Activated CD4-positive, alpha-beta T cell treated with anti-CD3 and anti-CD28 coated beads, Interleukin-2, Interleukin-4, amounts not matched to agents 100 ng/mL and 50 ng/mL, durations not matched to agents 16 hours and 8 hours (primary cell): ENCODE measurements around the gene ZCCHC4.

Experiments used
- DNase-seq: peaks from one replicate; pipeline ENCODE4 v3.0.0-alpha.2; 2020; ENCODE audit warnings: low spot score

The ZCCHC4 gene

DNA sequence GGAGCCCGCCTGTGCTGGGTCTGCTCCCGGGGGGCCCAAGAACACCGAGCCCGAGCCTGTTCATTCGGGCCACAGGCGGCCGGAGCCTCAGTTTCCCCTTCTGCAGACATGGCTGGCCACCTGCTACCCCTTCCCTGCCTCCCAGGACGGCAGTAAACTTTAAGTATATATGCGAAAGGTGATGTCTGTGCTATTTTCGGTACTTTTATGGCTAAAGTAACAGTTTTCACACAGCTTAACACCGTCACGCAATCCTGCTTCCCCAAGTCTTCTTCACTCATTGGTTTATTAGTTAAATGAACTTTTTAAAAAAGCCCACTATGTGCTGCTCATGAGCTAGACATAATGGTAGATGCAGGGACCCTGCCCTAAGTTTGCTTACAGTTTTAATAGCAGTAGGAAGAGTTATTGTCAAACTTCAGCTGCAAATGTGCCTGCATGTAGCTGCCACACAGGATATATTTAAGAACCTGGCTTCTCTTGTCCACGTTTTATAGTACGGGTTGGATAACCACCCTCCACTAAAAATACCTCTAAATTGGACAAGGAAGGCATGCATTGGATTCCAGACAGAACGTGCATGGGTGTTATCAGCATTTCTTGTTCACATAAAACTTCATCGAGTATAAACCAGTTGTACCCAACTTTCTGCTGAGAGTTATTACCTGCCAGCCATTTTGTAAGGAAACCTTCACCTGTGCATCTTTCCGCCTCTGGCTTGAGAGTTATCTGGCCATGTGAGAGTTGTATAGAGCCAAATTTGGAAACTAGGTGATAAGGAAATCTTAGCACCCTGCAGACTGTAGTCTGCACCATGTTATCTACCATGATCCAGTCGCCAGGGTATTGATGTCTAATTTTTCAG lies 65.2 kb downstream of the ZCCHC4 start:
- no peak for DNase-seq

DNA sequence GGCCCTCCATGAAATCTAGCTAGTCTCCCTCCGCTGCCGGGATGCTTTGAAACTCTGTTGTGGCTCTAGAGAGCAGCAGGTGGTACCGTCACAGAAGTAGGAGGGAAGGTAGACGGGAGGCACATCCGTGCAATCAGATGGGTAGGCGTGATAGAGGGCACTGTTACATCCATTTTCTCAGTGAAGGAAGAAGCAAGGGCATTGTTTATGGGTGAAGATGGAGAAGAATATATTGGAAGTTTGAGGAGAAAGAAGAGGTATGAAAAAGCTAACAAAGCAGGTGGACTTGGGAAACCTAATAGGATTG lies 65.8 kb downstream of the ZCCHC4 start:
- no peak for DNase-seq

DNA sequence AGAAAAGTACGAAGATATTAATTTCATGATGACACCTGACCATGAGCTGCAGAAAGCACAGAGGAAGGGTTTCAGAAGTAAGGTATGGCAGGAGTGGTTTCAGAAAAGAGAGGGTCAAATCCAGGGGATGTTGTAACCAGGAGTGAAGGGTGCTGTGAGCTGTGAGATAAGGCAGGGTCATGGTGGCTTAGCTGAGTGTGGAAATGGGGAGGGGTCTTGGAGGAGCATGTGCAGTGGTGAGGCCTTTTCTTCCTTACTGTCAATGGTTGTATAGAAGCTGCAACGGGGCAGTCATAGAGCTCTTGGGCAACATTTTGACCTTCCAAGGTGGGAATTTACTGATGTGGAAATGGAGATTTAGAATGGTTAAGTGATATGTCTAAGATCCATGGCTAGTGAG lies 67.0 kb downstream of the ZCCHC4 start:
- DNase-seq, result no peak

DNA sequence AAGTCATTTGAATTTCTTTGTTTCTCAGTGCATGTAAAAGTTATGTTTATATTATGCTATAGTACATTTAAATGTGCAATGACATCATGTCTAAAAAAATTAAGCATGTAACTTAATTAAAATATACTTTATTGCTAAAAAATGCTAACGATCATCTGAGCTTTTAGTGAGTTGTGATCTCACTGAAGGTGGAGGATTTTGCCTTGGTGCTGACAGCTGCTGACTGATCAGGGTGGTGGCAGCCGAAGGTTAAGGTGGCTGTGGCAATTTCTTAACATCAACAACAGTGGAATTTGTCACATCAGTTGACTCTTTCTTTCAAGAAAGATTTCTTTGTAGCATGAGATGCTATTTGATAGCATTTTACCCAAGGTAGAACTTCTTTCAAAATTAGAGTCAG lies 71.1 kb downstream of the ZCCHC4 start:
- DNase-seq, result no peak

DNA sequence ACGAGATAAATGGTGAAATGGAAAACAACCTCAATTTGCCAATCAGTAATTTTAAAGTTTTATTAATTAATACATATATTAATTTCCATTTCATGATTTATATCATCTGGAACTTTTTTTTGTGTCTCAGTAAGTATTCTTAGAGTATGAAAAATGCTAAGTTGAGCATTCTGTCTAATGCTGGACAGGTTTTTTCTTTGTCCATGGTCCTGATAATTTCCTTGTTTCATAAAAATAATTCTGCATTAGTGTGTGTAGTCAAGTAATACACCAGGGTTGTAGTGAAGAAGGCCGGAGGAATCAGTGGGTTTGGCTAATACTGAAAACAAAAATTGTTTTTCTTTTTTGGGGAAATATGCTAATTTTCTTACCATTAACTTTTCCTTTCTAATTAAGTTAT lies 74.4 kb downstream of the ZCCHC4 start:
- no peak for DNase-seq

DNA sequence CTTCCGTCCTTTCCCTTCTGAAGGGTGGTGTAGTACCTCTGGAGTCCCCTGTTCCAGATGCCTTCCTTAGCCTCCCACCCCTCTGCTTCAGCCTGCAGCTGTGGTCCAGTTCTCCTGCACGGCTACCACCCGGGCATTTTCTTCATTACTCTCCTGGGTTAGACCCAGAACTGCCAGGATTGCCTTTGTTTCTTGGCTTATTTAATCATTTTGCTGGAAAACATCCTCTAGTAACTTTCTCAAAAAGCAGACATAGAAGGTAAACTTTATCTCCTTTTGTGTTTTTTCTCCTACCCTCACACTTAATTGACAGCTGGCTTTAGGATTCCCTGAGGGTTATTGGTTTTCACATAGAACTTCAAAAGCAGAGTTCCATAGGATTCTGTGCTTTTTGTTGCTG lies 84.7 kb downstream of the ZCCHC4 start:
- DNase-seq, result no peak

DNA sequence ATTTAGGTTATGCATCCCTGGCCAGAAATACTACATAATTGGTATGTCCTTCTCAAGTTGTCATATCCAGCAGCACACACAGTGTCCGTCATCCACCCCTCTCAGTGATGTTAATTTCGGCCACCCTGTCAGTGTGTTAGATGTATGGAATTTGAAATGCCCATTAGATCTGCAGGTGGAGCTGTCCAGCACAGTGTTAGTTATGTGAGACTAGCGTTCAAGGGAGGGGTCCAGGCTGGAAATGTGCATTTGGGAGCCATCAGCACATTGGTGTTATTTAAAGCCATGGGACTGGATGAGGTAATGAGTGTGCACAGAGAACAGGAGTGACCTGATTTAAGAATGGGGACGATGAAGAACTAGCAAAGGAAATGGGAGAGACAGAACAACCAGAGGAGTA lies 86.9 kb downstream of the ZCCHC4 start:
- no peak for DNase-seq

DNA sequence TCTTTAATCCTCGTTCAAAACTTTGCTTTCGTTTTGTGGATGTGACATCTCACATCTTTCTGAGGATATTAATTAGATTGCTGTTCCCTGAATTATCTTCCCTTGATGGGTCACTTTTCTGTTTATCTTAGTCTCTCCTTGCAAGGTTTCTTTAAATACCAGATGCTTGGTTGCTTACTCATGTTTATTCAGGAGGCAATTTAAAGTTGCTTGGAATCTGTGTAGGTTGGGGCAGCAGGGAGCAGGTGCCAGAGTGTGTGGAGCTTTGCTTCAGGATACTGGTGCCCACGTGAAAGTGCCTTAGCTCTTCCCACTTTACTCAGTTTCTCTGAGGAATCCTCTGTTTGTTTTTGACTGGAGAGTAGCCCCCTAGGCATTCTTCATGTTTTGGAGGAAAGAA lies 88.5 kb downstream of the ZCCHC4 start:
- DNase-seq, result no peak

DNA sequence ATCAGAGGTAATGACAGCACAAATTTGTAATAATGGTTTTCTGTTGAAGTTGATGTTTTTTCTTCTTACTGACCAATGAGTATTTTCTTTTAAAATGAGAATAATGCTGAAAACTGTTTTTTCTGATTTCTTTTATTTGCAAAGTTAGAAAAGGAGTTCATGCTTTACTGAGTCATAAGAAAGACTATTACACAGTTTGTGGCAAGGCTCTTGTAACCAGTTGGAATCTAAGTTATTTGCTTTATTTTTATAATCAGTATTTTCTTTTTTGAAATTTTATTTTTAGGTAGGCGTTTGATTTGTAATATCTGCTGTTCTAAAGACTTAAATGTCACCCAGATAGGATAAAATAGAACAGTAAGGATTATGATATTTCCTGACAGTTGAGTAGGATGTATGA lies 89.9 kb downstream of the ZCCHC4 start:
- no peak for DNase-seq

DNA sequence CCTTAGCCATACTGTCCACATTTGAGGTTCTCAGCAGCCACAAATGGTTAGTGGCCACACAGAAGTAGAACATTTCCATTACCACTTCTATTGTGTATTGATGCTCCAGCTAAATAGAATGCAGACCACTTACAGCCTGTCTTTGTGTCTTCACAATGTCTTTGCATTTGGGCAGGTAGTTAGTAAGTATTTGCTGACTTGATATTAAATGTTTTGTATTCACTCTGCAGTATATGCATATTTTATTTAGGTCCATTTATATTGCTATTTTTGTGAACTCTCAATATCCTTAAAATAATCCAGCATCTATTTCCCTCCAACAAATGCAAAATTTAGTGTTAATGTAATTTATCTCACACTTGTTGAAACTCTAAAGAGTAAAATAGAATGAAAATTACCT lies 91.1 kb downstream of the ZCCHC4 start:
- no peak for DNase-seq

DNA sequence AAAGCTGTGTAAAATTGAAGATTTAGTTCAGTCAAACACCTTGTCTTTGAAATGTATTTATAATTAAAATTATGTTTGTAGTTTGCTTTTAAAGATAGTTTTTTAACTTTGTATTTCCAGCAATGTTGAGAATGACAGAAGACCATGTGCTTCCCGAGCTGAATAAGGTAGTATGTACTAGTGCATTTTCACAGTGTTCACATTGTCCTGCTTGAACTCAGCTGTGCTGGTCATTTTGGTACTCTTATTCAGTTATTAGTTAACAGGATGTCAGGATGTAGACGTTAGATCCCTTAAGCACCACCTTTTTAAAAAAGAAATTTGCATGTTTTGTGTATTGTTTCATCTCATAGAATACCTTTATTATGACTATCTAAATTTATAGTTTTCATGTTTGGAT lies 92.9 kb downstream of the ZCCHC4 start:
- DNase-seq, result no peak

DNA sequence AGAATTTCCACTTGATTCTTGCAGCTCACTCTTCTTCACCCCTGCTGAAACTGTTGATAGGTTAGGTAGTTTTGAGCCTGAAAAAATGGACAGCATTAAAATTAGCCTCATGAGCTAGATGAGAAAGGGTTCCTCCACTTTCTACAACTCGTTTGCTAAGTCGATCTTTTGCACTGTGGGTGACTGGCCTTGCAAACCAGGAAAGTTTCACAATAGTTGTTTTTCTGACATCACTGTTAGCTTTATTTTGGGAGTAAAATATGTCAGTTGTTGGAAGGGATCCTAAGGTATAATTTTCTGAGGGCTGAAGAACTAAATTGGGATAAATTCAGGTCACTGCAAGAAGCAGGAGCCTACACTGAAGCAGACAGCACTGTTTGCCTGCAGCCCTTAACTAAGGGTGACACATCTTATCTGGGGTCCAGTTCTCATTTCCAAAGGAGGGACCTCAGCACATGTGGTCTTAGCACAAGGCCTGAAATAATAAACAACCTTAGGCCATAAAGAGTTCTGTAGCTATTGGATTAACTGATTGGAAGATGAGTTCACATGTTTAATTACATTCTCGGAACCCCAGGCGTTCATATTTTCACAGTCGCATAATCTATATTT lies 93.6 kb downstream of the ZCCHC4 start:
- DNase-seq, result no peak

DNA sequence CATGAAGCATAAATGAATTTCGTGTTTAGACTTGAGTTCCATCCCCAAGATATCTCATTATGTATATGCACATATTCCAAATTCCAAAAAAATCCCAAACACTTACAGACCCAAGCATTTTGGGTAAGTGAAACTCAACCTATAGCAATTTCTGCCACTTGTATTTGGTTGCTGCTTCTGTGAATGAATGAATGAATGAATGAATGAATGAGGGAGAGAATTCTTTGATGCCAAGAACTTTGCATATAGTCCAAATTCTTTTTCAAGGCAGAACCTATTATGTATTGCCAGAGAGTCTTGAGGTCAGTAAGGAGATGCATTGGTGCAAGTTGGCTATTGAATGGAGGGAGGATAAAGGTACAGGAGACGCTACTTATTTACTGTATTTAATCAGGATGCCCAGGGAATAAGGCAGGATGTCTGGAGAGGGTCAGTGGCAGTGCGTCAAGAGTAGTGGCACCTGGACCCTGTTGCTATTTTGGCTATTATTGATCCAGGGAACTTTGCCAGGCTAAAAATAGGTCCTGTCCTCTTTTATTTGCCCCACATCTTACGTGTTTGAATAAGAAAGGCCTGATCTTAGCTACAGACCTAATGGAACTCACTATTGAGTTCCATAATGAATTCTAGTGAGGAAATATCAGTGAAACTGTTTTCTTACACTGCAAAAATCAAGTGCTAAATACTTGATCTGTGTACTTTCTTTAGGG lies 98.4 kb downstream of the ZCCHC4 start:
- DNase-seq, result no peak

DNA sequence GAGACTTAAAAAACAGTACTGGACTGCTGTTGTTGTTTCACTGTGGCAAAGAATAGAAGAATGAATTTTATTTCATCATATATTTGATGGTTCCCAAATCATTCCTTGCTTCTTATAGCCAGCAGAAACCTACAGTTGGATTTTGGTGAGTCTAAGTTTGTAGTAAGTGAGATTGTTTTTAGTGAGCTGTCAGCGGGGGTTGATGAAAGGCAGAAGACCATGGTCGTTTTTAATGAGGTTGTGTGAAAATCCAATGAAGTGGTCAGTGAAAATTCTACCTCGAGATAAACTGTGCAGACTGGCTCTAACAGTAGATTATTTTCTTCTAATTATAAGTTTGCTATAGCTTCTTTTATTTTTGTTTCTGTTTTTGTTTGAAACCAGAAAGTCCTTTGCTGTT lies 100.7 kb downstream of the ZCCHC4 start:
- no peak for DNase-seq

DNA sequence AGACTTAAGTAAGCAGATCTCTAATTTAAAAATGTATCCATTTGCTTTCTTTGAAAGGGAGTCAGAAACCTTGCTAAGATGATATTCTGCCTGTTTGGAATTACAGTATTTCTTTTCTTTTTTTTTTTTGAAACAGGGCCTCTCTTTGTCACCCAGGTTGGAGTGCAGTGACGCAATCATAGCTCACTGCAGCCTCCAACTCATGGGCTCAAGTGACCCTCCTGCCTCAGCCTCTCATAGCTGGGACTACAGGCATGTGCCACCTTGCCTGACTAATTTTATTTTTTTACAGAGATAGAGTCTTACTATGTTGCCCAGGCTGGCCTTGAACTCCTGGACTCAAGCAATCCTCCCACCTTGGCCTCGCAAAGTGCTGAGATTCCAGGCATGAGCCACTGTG lies 104.4 kb downstream of the ZCCHC4 start:
- no peak for DNase-seq
